IMR-90 (cell line): ENCODE results near the gene CHAF1B. TPM values are rescaled to one million over a fixed set of nuclear protein-coding genes. Genes with fewer than 3 reads are reported as not detected.

Source experiments
- ATAC-seq: fragments of 200-7000 bp; cut with Tn5 transposase; 2 replicates; pipeline ENCODE4 v1.9.1; 2020; ENCODE audit warnings: low read depth, mild to moderate bottlenecking, moderate library complexity
- BruUV-seq: library from RNA; stranded (reverse); fragments of 400-500 nt; replicated peaks from 2 replicates; lab custom pipeline; 2021; lab: Mats Ljungman, UMichigan
- CTCF ChIA-PET: fragments of 300-600 bp; formaldehyde crosslinking; extraction: SDS; loops from one replicate; lab custom pipeline; 2021; ENCODE audit warnings: antibody characterized with exemption; lab: Yijun Ruan, JAX
- POLR2A ChIA-PET: fragments of 300-600 bp; sonication (Branson Sonifier 250); formaldehyde crosslinking; loops from one replicate; lab custom pipeline; 2022; ENCODE audit warnings: antibody characterized with exemption; ENCODE audit not compliant: unreplicated experiment; lab: Charles Lee
- DNase-seq: peaks from one replicate; pipeline ENCODE4 v3.0.0; 2013
- H2AFZ ChIP-seq: replicated peaks from 2 replicates; pipeline ENCODE3; 2013; ENCODE audit warnings: low read length, mild to moderate bottlenecking; ENCODE audit not compliant: poor library complexity
- H2AK5ac ChIP-seq: 2 replicates; pipeline ENCODE4 v1.6.1; 2013; ENCODE audit warnings: low read depth, low read length, inconsistent platforms
- H2AK9ac ChIP-seq: replicated peaks from 2 replicates; pipeline ENCODE3; 2013; ENCODE audit warnings: mild to moderate bottlenecking, low read depth, low read length, moderate library complexity; ENCODE audit not compliant: poor library complexity
- H2BK120ac ChIP-seq: 2 replicates; pipeline ENCODE4 v1.6.1; 2013; ENCODE audit warnings: low read depth, low read length, inconsistent platforms
- H2BK15ac ChIP-seq: 3 replicates; pipeline ENCODE4 v1.6.1; 2013; ENCODE audit warnings: low read depth, low read length, inconsistent platforms
- H2BK20ac ChIP-seq: 2 replicates; pipeline ENCODE4 v1.6.1; 2013; ENCODE audit warnings: low read depth, mild to moderate bottlenecking, inconsistent platforms, low read length, moderate library complexity
- H2BK5ac ChIP-seq: 2 replicates; pipeline ENCODE4 v1.6.1; 2013; ENCODE audit warnings: mild to moderate bottlenecking, low read depth, low read length, inconsistent platforms; ENCODE audit not compliant: poor library complexity, severe bottlenecking
- H3K14ac ChIP-seq: replicated peaks from 2 replicates; pipeline ENCODE4 v1.6.1; 2013; ENCODE audit warnings: low read depth, low read length, inconsistent platforms
- H3K18ac ChIP-seq: 2 replicates; pipeline ENCODE4 v1.6.1; 2013; ENCODE audit warnings: low read depth, low read length, control low read depth
- H3K23ac ChIP-seq: 2 replicates; pipeline ENCODE4 v1.6.1; 2013; ENCODE audit warnings: low read depth, low read length, inconsistent platforms
- H3K27ac ChIP-seq: 2 replicates; pipeline ENCODE4 v1.5.1; 2013; ENCODE audit warnings: mild to moderate bottlenecking, control low read depth, low read length; ENCODE audit not compliant: insufficient read depth
- H3K27me3 ChIP-seq: 2 replicates; pipeline ENCODE4 v1.6.1; 2013; ENCODE audit warnings: low read length; ENCODE audit not compliant: control insufficient read depth, insufficient read depth
- H3K36me3 ChIP-seq: 2 replicates; pipeline ENCODE4 v1.6.1; 2013; ENCODE audit warnings: low read length, mixed read lengths; ENCODE audit not compliant: control insufficient read depth, insufficient read depth
- H3K4ac ChIP-seq: 2 replicates; pipeline ENCODE4 v1.6.1; 2013; ENCODE audit warnings: low read depth, low read length, inconsistent platforms
- H3K4me1 ChIP-seq: 2 replicates; pipeline ENCODE4 v1.6.1; 2013; ENCODE audit warnings: low read length, mixed read lengths; ENCODE audit not compliant: control insufficient read depth, insufficient read depth
- H3K4me2 ChIP-seq: 2 replicates; pipeline ENCODE4 v1.6.1; 2013; ENCODE audit warnings: low read depth, mild to moderate bottlenecking, control low read depth, low read length, moderate library complexity
- H3K4me3 ChIP-seq: 2 replicates; pipeline ENCODE4 v1.5.1; 2013; ENCODE audit warnings: low read depth, mild to moderate bottlenecking, control low read depth, low read length, moderate library complexity; ENCODE audit not compliant: insufficient read depth
- H3K56ac ChIP-seq: 2 replicates; pipeline ENCODE4 v1.6.1; 2013; ENCODE audit warnings: low read length, inconsistent platforms; ENCODE audit not compliant: insufficient read depth; ENCODE audit errors: extremely low read depth
- H3K79me1 ChIP-seq, 2 experiments: 2 replicates each; pipeline ENCODE4 v1.6.1; 2013; ENCODE audit warnings: low read length in 2 of 2, inconsistent platforms in 1 of 2, low read depth in 1 of 2
- H3K9ac ChIP-seq: 2 replicates; pipeline ENCODE4 v1.6.1; 2013; ENCODE audit warnings: low read depth, low read length, control low read depth
- H3K9me1 ChIP-seq: 2 replicates; pipeline ENCODE4 v1.6.1; 2013; ENCODE audit warnings: low read length, inconsistent platforms; ENCODE audit not compliant: insufficient read depth
- H3K9me3 ChIP-seq: 2 replicates; pipeline ENCODE4 v1.6.1; 2013; ENCODE audit warnings: low read length; ENCODE audit not compliant: control insufficient read depth, insufficient read depth
- H4K20me1 ChIP-seq: 2 replicates; pipeline ENCODE4 v1.6.1; 2013; ENCODE audit warnings: low read length, inconsistent platforms; ENCODE audit not compliant: insufficient read depth
- H4K5ac ChIP-seq: 2 replicates; pipeline ENCODE4 v1.6.1; 2013; ENCODE audit warnings: mild to moderate bottlenecking, low read depth, low read length, control low read depth
- H4K8ac ChIP-seq, 2 experiments: 2 replicates each; pipeline ENCODE4 v1.6.1; 2013; ENCODE audit warnings: low read depth in 2 of 2, low read length in 2 of 2, control low read depth in 1 of 2, inconsistent platforms in 1 of 2
- H4K91ac ChIP-seq: 2 replicates; pipeline ENCODE4 v1.6.1; 2013; ENCODE audit warnings: low read depth, low read length, inconsistent platforms; ENCODE audit not compliant: insufficient read depth
- BHLHE40 ChIP-seq: fragments of 150-350 bp; IDR thresholded peaks from 2 replicates; pipeline ENCODE4 v1.6.1; 2016; ENCODE audit warnings: mild to moderate bottlenecking, low read depth, low read length
- CEBPB ChIP-seq: IDR thresholded peaks from 2 replicates; pipeline ENCODE4 v1.6.1; 2012; ENCODE audit warnings: low read depth, low read length, improper control_type of control experiment
- CTCF ChIP-seq: conservative IDR thresholded peaks from 2 replicates; pipeline ENCODE4 v1.5.1; 2012; ENCODE audit warnings: mild to moderate bottlenecking, low read depth, low read length, improper control_type of control experiment
- ELK1 ChIP-seq: fragments of 150-350 bp; IDR thresholded peaks from 2 replicates; pipeline ENCODE4 v1.6.1; 2016; ENCODE audit warnings: low read depth, mild to moderate bottlenecking, low read length, moderate library complexity, borderline replicate concordance
- FOS ChIP-seq: fragments of 150-350 bp; IDR thresholded peaks from 2 replicates; pipeline ENCODE4 v1.6.1; 2016; ENCODE audit warnings: low read depth, low read length
- MAFK ChIP-seq: IDR thresholded peaks from 2 replicates; pipeline ENCODE4 v1.6.1; 2012; ENCODE audit warnings: low read depth, low read length, improper control_type of control experiment
- MAZ ChIP-seq: IDR thresholded peaks from 2 replicates; pipeline ENCODE4 v1.6.1; 2012; ENCODE audit warnings: low read depth, mild to moderate bottlenecking, low read length, improper control_type of control experiment, moderate library complexity, borderline replicate concordance
- MXI1 ChIP-seq: IDR thresholded peaks from 2 replicates; pipeline ENCODE4 v1.6.1; 2012; ENCODE audit warnings: low read depth, mild to moderate bottlenecking, low read length, moderate library complexity, borderline replicate concordance
- NFE2L2 ChIP-seq: fragments of 150-350 bp; IDR thresholded peaks from 2 replicates; pipeline ENCODE4 v1.6.1; 2016; ENCODE audit warnings: low read depth, mild to moderate bottlenecking, low read length
- RAD21 ChIP-seq: IDR thresholded peaks from 2 replicates; pipeline ENCODE4 v1.6.1; 2012; ENCODE audit warnings: low read length, improper control_type of control experiment
- RFX5 ChIP-seq: IDR thresholded peaks from 2 replicates; pipeline ENCODE4 v1.8.0; 2012; ENCODE audit warnings: low read depth, mild to moderate bottlenecking, low read length, moderate library complexity
- SMC3 ChIP-seq: fragments of 150-350 bp; IDR thresholded peaks from 2 replicates; pipeline ENCODE4 v1.6.1; 2016; ENCODE audit warnings: low read depth, mild to moderate bottlenecking, antibody characterized with exemption, low read length, moderate library complexity
- USF2 ChIP-seq: fragments of 150-350 bp; IDR thresholded peaks from 2 replicates; pipeline ENCODE4 v1.6.1; 2017; ENCODE audit warnings: mild to moderate bottlenecking, antibody characterized with exemption, low read length, low read depth
- WGBS, 2 experiments: methylation state at CpG; one replicate each; pipeline versions ENCODE4 v1.1.5 to v1.1.7; 2013; ENCODE audit warnings: missing lambda C conversion rate in 2 of 2; ENCODE audit not compliant: insufficient read length in 1 of 2; ENCODE audit errors: extremely low coverage in 2 of 2; 5-methylcytosine and 5-hydroxymethylcytosine counted together
- dilution Hi-C: fragments of 300-500 bp; cut with HindIII; formaldehyde crosslinking; loops from one replicate; pipeline ENCODE4 v1.14.3; 2018; ENCODE audit warnings: low sequenced_read_pairs; ENCODE audit not compliant: unreplicated experiment
- in situ Hi-C: fragments of 300-500 bp; cut with MboI; formaldehyde crosslinking; loops from 3 replicates; pipeline ENCODE4 v1.14.3; 2019; ENCODE audit warnings: low sequenced_read_pairs, inconsistent platforms, mixed read lengths
- intact Hi-C: fragments of 100-400 bp; cut with micrococcal nuclease; formaldehyde crosslinking; loops from 2 replicates; pipeline ENCODE4 v1.10.0; 2022
- polyA plus RNA-seq, 3 experiments: library from polyadenylated mRNA; depleted of rRNA; stranded (reverse); fragments of >200 nt; gene quantifications; 2 replicates each; pipeline ENCODE4 v1.2.3, GENCODE V29; 2012; ENCODE audit warnings: low replicate concordance in 1 of 3
- total RNA-seq: library from RNA; depleted of rRNA; stranded (reverse); fragments of >200 nt; gene quantifications from 2 replicates; pipeline ENCODE4 v1.2.3, GENCODE V29; 2012

CHAF1B gene
- total and polyA plus RNA-seq, 2 of the 4 experiments (the other 2 are of a cell fraction), result 4.5 to 6.4 TPM

- BruUV-seq, result no TSS peak
- H2BK120ac ChIP-seq, result no peak overlapping the region
- H3K4ac ChIP-seq, result no peak overlapping the region
- no CpG with 5 or more reads among the region's 2 CpGs for WGBS, 2 experiments
- no peak overlapping the region for H3K23ac ChIP-seq
- ATAC-seq (no peak), DNase-seq (no peak)
- intact Hi-C loops, result no loop called here
- H3K56ac ChIP-seq, result no peak overlapping the region
- no peaks in the 10 kb centered on the region for H3K9me1 ChIP-seq
- H2AK5ac ChIP-seq, result no peak overlapping the region
- H3K27ac ChIP-seq, result no peak overlapping the region
- H3K9ac ChIP-seq, result no peak overlapping the region
- no peak overlapping the region for H2AFZ ChIP-seq
- H4K5ac ChIP-seq, result no peak overlapping the region
- TF ChIP-seq ELK1 (no peak), NFE2L2 (no peak), RAD21 (no peak), FOS (no peak), MXI1 (no peak), BHLHE40 (no peak), MAZ (no peak), SMC3 (no peak), USF2 (no peak), CEBPB (no peak), RFX5 (no peak), MAFK (no peak), CTCF (no peak)
- POLR2A ChIA-PET, result no interaction called here
- no peak overlapping the region for H3K14ac ChIP-seq
- CTCF ChIA-PET, result no interaction called here
- H3K27me3 ChIP-seq, result no peaks in the 10 kb centered on the region
- H2BK5ac ChIP-seq, result no peak overlapping the region
- no peak overlapping the region for H3K4me3 ChIP-seq
- H4K20me1 ChIP-seq, result no peaks in the 10 kb centered on the region
- peaks cover 13 to 21% of the 10 kb centered on the region in 2 experiments for H3K79me1 ChIP-seq
- H3K4me1 ChIP-seq, result no peaks in the 10 kb centered on the region; the same call in 1 of the 2 replicates
- no peak overlapping the region for H3K4me2 ChIP-seq
- no peak overlapping the region for H3K18ac ChIP-seq
- H2BK15ac ChIP-seq, result no peak overlapping the region
- dilution Hi-C loops, result no loop called here
- H2AK9ac ChIP-seq, result no peak overlapping the region
- H3K36me3 ChIP-seq, result peaks cover 33% of the 10 kb centered on the region
- in situ Hi-C loops, result no loop called here
- H2BK20ac ChIP-seq, result no peak overlapping the region
- H4K91ac ChIP-seq, result no peak overlapping the region
- H3K9me3 ChIP-seq, result no peaks in the 10 kb centered on the region
- H4K8ac ChIP-seq, result no peak overlapping the region
Measured at GRCh38 chr21:36359185-36359584, 26.0 kb upstream of the CHAF1B start.
